ENCODE measurements around the gene PNPLA6. TPM values are rescaled to one million over a fixed set of nuclear protein-coding genes. Genes with fewer than 3 reads are reported as not detected.

PNPLA6 gene
- total RNA-seq, 4 donors from 2014 or later, result 57.8 to 112 (median 78.5) TPM

GRCh38 chr19:7526059-7526929, 9.2 kb upstream of the PNPLA6 start:
- Histone ChIP-seq H3K27ac (no peak overlapping the region), H3K27me3 (no peaks in the 10 kb centered on the region), H3K9me3 (no peaks in the 10 kb centered on the region), H3K4me3 (no peak overlapping the region), H3K36me3 (peaks cover 65% of the 10 kb centered on the region), H3K4me1 (peaks cover 27% of the 10 kb centered on the region)
- TF ChIP-seq POLR2A (IDR thresholded peaks at IDR 0.05), result no peak
- no peak for DNase-seq (ENCODE audit: low spot score in 2 of 2)
- 88% methylated on average over 24 of the region's 31 CpGs for WGBS

- Histone ChIP-seq H3K4me1 (peaks cover 18% of the 10 kb centered on the region), H3K36me3 (peaks cover 73% of the 10 kb centered on the region), H3K27ac (no peak overlapping the region), H3K27me3 (no peaks in the 10 kb centered on the region), H3K4me3 (no peak overlapping the region), H3K9me3 (no peaks in the 10 kb centered on the region)
- DNase-seq (ENCODE audit: low spot score in 2 of 2), result no peak
- TF ChIP-seq POLR2AphosphoS5 (IDR thresholded peaks at IDR 0.05), result no peak
- WGBS, result 88% methylated on average over 9 of the region's 25 CpGs
These were observed 7.9 kb upstream of the PNPLA6 start for GRCh38 chr19:7527516-7528191.

GRCh38 chr19:7528192-7528519, 7.4 kb upstream of the PNPLA6 start:
- no peak for DNase-seq (ENCODE audit: low spot score in 2 of 2)
- peaks cover 15% of the 10 kb centered on the region for H3K4me1 ChIP-seq
- H3K9me3 ChIP-seq, result no peaks in the 10 kb centered on the region
- no peaks in the 10 kb centered on the region for H3K27me3 ChIP-seq
- no peak overlapping the region for H3K4me3 ChIP-seq
- H3K36me3 ChIP-seq, result peaks cover 73% of the 10 kb centered on the region
- H3K27ac ChIP-seq, result no peak overlapping the region
- no peak for TF ChIP-seq POLR2AphosphoS5 (IDR thresholded peaks at IDR 0.05)
- TF ChIP-seq POLR2A (IDR thresholded peaks at IDR 0.05), result no peak
- no peak for TF ChIP-seq EP300 (IDR thresholded peaks at IDR 0.05)
- TF ChIP-seq CTCF (IDR thresholded peaks at IDR 0.05), result no peak
- WGBS, result 84% methylated on average over 3 of the region's 7 CpGs

GRCh38 chr19:7528522-7529245, 6.8 kb upstream of the PNPLA6 start:
- H3K27ac ChIP-seq, result no peak overlapping the region
- no peak overlapping the region for H3K4me3 ChIP-seq
- TF ChIP-seq POLR2AphosphoS5 (IDR thresholded peaks at IDR 0.05) (no peak), EP300 (IDR thresholded peaks at IDR 0.05) (no peak), CTCF (IDR thresholded peaks at IDR 0.05) (no peak), POLR2A (IDR thresholded peaks at IDR 0.05) (no peak)
- no peak for DNase-seq (ENCODE audit: low spot score in 2 of 2)
- peaks cover 15% of the 10 kb centered on the region for H3K4me1 ChIP-seq
- no peaks in the 10 kb centered on the region for H3K9me3 ChIP-seq
- 89% methylated on average over 31 of the region's 32 CpGs for WGBS
- peaks cover 73% of the 10 kb centered on the region for H3K36me3 ChIP-seq
- H3K27me3 ChIP-seq, result no peaks in the 10 kb centered on the region

- Histone ChIP-seq H3K27me3 (no peaks in the 10 kb centered on the region), H3K27ac (no peak overlapping the region), H3K4me1 (peaks cover 13% of the 10 kb centered on the region), H3K36me3 (peaks cover 73% of the 10 kb centered on the region), H3K4me3 (no peak overlapping the region), H3K9me3 (no peaks in the 10 kb centered on the region)
- no peak for DNase-seq (ENCODE audit: low spot score in 2 of 2)
- no peak for TF ChIP-seq EP300 (IDR thresholded peaks at IDR 0.05)
- TF ChIP-seq CTCF (IDR thresholded peaks at IDR 0.05), result no peak
- TF ChIP-seq POLR2AphosphoS5 (IDR thresholded peaks at IDR 0.05), result no peak
- TF ChIP-seq POLR2A (IDR thresholded peaks at IDR 0.05), result no peak
- 88% methylated on average over 7 of the region's 15 CpGs for WGBS
These were observed 6.3 kb upstream of the PNPLA6 start for GRCh38 chr19:7529246-7529600.

Measured in suprapubic skin (tissue), 4 donors.